ENCODE measurements around the gene MRPL43. TPM values are rescaled to one million over a fixed set of nuclear protein-coding genes. Genes with fewer than 3 reads are reported as not detected.

Gene MRPL43
- total RNA-seq, 1 experiment from 2014 or later, result 91.3 TPM

- H3K27me3 Mint-ChIP-seq (ENCODE audit: low read depth), result no peaks in the 10 kb centered on the region
Observed at GRCh38 chr10:100995181-100995580, 7.9 kb upstream of the MRPL43 start.

More at GRCh38 chr10:100995181-100995580, 7.9 kb upstream of the MRPL43 start:
- Mint-ChIP-seq H3K27ac (no peak overlapping the region), H3K36me3 (peaks cover 30% of the 10 kb centered on the region), H3K9me3 (no peaks in the 10 kb centered on the region), H3K4me3 (no peak overlapping the region), H3K4me1 (peaks cover 23% of the 10 kb centered on the region)
- DNase-seq (ENCODE audit: low spot score) (no peak), ATAC-seq (no peak)
- TF ChIP-seq MAX (CRISPR knock-in tag; IDR thresholded peaks at IDR 0.05), result no peak
- no peak for TF ChIP-seq TP53 (CRISPR knock-in tag; IDR thresholded peaks at IDR 0.05)
- no peak for TF ChIP-seq IRF2 (CRISPR knock-in tag; IDR thresholded peaks at IDR 0.05; ENCODE audit: borderline replicate concordance, low read depth)
- no peak for TF ChIP-seq FOXP4 (CRISPR knock-in tag; IDR thresholded peaks at IDR 0.05)
- no peak for TF ChIP-seq USF1 (CRISPR knock-in tag; IDR thresholded peaks at IDR 0.05)
- TF ChIP-seq NFYB (CRISPR knock-in tag; conservative IDR thresholded peaks at IDR 0.05; ENCODE audit: low read depth), result no peak
- no peak for TF ChIP-seq NR2C2 (CRISPR knock-in tag; IDR thresholded peaks at IDR 0.05)
- TF ChIP-seq JAZF1 (CRISPR knock-in tag; IDR thresholded peaks at IDR 0.05), result no peak
- TF ChIP-seq ZBTB21 (CRISPR knock-in tag; IDR thresholded peaks at IDR 0.05; ENCODE audit: borderline replicate concordance), result no peak
- TF ChIP-seq ZNF281 (CRISPR knock-in tag; IDR thresholded peaks at IDR 0.05), result no peak
- no peak for TF ChIP-seq IRF1 (CRISPR knock-in tag; IDR thresholded peaks at IDR 0.05)
- no peak for TF ChIP-seq TCF7 (CRISPR knock-in tag; IDR thresholded peaks at IDR 0.05; ENCODE audit: low read depth)
- TF ChIP-seq ZBTB43 (CRISPR knock-in tag; IDR thresholded peaks at IDR 0.05), result no peak
- TF ChIP-seq TEAD1 (CRISPR knock-in tag; IDR thresholded peaks at IDR 0.05), result no peak
- no peak for TF ChIP-seq NR1H2 (CRISPR knock-in tag; IDR thresholded peaks at IDR 0.05)
- ChIA-PET CTCF (interaction anchor here (0.9 to 13.4 kb wide), 3 partner anchors 14 to 26 kb away, joined by 3 to 277 read pairs (median 273); partner anchors contain the start of gene SEMA4G), POLR2A (no interaction called here)
